ACHN (cell line): ENCODE data around the gene RIN1.

Experiments
- DNase-seq: peaks from one replicate; pipeline ENCODE4 v3.0.0-alpha.2; 2015
- in situ Hi-C: cut with HindIII; loops from 2 replicates; pipeline ENCODE4 v1.10.0; 2017; ENCODE audit warnings: low sequenced_read_pairs, low pct_ligation_motif_present, low pct_unique_long_range_greater_than_20kb

Gene RIN1

DNA sequence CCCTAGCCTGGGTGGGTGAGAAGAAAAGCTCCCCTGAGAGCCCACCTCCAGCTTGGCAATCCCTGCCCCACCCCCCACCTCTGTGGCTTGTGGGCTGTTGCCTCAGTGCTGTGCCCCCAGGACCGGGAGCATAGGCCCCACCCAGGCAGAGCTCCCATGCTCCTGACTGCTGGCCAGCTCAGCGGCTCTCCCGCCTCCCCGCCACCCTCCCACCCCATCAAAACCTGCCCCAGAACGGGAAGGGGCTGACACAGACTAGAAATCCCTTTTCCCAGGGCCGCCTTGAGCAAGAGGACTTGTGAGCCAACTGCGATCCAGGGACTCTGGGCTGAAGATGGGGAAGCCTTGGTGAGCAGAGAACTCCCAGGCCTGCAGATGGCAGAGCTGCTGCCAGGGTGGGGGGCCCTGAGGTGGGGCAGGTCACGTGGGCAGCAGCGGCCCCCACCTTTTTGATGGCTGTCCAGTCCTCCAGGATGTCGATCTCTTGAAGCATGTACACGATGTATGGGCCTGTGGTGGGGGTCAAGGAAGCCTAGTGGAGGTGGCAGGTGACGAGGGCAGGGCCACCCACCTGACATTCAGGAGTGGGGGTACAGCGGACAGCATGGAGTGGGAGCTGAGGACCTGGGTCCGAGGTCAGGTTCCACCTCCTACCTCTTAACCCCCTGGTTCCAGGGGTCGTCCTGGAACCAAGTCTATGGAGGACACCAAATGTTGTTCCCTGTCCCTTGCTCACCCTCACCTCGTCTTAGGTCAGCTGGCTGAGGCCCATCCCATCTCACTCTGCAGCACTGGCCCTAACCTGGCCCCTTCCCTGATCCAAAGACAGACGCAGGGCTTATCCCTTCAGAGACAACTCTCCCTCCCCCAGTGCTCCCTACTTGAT lies 2.3 kb upstream of the RIN1 start:
- in situ Hi-C loops: no loop called here
- no peak for DNase-seq

DNA sequence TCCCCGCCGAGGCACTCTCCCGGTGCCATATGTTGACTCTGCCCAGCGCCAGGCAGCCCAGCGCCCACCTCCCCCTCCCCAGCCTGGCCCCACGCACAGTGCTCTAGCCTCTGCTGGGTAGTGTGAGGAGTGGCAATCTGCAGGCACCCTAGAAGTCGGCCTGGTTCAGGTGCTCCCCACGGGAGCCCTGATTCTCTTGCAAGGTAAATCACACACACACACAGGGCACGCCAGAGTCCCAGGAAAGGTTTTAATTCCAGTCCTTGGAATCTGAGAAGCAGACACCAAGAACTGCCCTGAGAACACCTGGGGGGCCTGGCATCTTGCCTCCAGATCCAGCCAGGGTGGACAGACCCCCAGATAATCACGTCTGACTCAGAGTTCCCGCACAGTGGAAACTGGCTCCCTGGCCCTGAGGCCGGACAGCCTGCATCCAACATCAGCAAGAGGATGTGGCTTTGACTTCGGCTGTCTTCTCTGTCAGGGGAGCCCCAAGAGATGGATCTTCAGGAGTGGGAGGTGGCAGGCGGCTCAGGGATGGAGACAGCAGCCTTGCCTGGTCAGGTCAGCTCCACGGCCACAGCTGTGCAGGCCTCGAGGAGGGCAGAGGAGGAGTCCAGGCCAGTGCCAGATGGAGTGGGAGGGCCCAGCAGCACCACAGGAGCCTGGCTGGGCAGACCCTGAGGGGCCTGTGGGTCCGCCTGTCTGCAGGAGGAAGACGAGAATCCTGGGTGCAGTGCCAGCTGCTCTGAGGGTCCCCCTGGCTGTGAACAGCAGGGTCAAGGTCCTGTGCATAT lies 1.1 kb upstream of the RIN1 start:
- in situ Hi-C loops: no loop called here
- no peak for DNase-seq

DNA sequence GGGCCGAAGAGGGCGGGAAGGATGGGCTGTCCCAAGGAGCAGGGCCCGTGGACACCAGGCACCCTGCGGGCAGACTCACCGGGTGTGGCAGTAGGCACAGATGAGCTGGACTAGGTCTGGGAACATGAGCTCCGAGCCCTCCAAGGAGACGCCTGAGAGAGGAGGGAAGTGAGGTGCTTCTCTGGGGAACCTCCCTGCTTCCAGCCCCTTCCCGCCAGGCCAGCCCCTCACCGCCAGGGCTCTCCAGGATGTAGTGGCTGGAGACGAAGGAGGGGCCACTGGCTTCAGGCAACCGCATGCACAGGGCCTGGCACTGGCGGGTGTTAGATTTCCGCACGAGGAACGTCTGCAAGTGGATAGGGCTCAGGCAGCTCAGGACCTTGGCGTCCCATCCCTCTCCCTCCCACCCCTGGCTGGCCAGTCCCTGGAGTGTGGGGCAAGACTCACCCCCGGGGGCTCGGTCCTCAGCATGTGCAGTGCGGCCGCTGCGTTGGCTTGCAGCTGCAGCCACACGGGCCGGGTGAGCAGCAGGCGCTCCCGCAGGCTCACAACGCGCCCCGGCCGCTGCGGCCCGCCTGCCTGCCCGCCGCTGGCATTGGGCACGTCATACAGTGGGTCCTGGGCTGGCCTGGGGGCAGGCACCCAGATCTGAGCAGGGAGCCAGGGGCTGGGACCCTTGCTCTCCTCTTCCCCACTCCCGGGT lies 552 bp downstream of the RIN1 start:
- in situ Hi-C loops: no loop called here
- DNase-seq: peak; percentile 57

DNA sequence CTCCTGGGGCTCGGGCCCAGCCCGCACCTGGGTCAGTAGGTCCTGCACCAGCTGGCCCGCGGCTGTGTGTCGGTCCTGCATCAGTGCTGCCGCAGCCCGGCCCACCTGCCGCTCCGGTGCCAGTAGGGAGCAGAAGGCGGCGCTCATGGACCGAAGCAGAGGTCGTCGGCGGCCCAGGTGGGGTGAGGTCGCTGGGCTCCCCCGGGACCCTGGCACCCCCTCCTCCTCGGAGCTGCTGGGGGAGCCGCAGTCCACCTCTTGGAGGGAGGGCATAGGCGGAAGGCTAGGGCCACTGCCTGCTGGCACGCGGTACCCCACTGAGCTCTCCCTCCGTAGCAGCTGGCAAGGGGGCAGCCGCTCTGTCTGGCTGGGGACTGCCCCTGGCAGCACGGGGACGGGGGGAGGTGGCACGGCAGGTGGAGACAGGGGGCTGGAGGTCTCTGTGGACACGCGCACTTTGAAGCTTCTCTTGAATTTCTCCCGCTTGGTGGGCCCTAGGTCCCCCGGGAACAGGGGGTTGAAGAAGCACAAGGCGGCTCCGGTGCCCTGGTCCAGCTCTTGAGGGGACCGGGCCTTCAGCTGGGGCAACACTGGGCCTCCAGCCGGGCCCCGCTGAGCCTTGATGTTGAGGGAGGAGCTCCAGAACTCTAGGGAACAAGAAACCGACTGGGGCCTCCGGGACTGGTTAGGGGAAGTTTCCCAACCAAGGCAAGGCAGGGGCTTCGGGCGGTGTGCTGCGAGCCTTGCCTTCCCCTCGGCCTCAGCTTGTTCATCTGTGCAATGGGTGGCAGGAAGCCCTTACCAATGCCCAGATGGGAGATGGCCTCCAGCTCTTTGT lies 1.4 kb downstream of the RIN1 start:
- in situ Hi-C loops: no loop called here
- no peak for DNase-seq

DNA sequence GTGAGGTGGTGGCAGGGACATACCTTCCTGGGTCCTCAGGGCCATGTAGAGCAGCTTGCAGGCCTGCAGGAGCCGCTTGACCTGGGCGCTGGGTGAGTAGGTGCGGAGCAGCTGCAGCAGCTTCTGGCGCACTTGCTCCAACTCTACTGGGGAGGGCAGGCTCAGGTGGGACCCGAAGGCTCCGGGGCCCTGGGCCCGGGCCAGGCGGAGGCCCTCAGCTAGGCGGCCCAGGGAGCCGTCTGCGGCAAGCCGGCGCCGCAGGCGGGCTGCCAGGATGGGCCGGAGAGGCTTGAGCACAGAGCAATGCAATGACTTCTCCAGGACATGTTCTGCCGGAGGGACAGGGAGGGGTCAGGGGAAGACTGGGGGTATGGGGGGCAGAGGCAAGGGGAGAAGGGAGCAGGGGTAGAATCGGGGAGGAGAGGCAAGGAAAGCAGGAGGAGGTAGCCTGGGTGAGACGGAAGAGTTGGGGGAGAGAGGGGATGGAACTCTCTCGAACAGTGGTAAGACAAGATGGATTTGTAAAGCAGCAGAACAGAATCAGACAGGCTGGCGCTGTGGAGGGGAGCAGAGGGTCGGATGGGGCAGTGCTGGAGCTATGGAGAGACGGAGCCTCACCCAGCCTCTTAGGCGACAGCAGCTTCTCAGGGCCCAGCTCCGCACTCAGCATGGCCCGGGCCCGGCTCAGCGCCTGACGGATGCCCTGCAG lies 2.2 kb downstream of the RIN1 start:
- DNase-seq: no peak
- in situ Hi-C loops: no loop called here

DNA sequence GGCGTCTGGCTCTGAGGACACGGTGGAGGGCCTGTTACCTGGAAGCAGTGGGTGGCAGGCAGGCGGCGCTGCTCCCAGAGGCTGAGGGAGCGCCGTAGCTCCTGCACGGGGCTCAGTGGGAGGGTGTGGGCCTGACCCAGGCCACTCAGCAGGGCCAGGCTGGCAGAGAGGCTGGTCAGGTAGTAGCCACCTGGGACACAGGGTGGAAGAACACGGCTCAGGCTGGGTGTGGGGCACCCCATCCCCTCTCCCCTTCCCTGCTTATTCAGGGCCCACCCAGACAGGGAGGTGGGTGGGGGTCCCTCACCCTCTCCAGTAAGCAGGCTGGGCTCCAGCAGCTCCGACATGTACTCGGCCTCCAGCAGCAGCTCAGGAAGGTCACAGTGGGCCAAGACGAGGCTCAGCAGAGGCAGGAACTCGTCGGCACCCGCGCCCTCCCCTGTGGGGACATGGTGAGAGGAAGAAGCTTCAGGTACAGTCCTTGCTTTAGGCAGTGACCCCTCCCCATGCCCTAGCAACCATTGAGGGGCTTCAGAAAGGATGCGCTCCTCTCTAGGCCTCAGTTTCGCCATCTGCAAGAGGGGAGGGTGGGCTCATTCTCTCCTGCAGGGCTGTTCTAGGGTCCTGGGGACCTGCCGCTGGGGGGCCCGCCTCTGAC lies 2.9 kb downstream of the RIN1 start:
- in situ Hi-C loops: no loop called here

DNA sequence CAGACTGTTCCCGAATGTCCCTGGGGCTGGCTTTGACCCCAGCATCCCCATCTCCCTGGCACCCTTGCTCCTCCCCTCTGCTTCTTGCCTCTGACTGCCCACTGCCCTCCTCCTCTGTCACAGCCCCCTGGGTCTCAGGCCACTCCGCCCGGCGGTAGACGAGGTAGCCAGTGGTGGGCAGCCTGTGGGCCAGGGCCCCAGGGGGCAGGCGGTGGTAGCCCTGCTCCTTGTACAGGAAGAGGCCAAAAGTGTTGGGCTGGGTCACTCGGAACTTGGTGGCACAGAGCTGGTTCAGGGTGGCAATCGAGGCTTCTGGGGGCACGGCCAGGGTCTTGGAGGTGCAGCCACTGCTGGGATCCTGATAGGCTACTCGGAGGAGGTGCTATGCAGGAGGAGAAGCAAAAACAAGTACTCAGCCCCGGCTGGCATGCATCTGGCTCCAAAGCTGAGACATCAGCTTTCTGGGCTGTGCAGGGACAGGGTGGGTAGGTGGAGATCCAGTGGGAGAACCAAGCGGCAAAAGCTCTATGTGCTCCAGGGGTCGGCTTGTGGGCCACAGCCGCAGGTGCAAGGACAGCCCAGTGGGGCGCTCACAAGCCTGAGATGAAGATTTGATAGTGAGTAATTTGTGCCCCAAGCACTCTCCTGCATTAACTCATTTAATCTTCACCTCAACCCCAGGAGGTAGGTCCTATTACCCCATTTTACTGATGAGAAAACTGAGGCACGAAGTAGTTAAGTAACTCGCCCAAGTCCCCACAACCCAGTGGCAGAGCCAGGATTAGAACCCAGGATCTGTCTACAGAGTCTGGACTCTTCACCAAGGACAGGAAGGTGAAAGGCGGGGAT lies 3.6 kb downstream of the RIN1 start:
- DNase-seq: no peak
- in situ Hi-C loops: no loop called here

More for the DNA sequence above, 2.9 kb downstream of the RIN1 start:
- no peak for DNase-seq

DNA sequence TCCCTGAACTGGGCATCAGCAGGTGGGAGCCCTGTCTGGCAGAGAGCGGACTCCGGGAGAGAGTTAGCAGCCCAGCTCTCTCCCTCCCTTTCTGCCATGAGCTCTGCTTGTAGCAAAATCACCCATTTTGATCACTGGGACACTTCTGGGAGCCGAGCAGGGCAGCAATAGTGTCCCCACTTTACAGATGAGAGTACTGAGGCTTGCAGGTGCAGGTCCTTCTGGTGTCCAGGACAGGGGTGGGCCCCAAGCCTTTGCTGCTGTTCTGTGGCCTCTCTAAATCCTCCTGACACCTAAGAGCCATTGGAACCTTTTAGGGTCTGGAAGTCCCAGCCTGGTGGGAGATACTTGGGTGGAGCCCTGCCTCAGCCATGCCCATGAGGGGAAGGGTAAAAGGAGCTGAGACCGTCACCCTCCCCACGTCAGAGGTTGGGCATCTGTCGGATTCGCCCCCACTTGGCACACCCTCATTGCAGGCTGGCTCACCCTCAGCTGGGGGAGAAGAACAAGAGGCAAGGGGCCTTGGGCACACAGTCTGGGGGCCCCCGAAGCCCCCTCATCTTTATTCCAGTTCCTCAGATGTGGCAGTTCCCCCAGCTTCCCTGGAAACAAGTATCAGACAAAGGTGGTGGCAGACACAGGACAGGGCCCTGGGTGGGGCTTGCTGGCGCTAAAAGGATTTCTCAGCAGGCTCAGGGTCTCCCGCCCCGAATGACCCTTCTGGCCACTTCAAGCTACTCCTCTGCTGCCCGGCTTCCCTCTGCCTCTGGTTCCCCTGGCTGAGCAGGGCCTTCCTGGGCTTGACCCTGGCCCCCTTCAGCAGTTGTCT lies 4.5 kb downstream of the RIN1 start:
- no peak for DNase-seq
- in situ Hi-C loops: no loop called here

DNA sequence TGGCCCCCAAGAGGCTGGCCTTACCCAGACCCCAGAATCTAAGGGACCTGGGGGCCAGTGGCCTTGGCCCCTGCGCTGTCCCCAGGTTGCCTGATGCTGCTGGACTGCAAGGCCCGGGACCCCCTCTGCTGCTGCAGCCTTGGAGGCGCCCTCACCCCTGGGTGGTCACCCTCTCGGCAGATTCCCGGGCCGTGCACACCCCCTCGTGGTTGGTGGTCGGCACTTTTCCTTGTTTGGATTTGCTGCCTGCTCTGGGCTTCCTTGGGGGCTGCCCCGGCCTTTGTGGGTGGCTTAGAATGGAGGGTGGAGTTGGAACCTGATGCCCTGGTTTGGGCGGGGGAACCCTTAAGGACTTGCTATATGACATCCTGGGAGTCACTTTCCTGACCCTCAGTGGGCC lies 5.3 kb downstream of the RIN1 start:
- in situ Hi-C loops: no loop called here
- no peak for DNase-seq

DNA sequence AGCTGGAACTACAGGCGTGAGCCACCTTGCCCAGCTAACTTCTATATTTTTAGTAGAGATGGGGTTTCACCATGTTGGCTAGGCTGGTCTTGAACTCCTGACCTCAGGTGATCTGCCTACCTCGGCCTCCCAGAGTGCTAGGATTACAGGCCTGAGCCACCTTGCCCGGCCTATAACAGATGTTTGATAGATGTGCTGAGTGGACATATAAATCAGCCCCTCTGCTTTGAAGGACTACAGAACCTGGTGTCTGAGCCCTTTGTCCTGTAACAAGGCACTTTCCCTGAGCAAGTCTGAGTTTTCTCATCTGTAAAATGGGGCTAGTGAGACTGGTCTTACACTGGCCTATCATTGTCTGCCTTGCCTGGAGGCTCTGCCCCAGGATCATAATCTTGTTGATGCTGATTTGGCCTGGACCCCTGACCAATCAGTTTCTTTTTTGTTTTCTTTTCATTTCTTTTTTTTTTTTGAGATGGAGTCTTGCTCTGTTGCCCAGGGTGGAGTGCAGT lies 7.0 kb downstream of the RIN1 start:
- DNase-seq: no peak
- in situ Hi-C loops: no loop called here

DNA sequence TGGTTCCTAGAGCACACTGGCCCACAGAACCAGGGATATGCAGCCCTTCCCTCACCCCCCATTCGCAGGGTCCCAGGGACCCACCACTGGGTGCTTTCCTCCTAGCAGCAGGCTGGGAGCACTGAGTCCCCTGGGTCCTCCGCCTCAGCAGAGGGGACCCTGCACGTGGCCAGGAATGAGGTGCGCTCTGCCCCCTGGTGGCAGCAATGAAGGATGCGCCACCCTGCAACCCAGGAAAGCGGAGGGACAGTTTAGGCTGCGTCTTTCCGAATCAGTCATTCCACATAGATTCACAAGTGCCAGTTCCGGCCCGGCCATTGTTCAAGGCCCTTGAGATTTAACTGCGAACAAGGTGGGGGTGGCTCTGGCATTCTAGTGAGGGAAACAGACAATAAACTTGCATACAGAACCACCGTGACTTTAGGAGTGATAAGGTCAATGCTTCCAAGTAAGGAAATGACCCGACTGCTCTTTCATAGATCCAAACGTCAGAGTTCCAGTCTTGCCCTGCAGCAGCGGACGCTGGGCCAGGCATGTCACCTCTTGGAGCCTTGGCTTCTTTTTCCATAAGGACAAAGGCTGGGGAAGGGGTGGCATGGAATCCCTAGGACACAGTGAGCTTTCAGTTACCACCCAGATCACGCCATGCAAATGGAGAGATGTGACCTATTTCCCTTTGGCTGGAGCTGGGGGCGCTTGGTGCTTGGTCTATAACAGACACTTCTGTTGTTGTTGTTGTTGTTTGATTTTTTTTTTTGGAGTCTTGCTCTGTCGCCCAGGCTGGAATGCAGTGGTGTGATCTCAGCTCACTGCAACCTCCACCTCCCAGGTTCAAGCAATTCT lies 7.7 kb downstream of the RIN1 start:
- peak; percentile 69 for DNase-seq
- in situ Hi-C loops: no loop called here

DNA sequence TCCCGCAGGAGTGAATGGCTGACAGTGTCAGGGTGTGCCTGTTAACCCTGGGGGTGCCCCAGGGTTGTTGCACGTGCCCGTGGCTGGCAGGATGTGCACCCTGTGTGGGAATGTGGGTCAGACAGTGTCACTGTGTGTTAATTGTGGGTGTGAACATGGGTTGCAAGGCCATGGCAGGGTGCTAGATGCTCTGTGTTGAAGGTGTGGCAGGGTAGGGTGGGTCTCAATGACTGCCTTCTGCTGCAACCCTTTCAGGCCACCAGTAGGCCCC lies 8.3 kb downstream of the RIN1 start:
- no peak for DNase-seq
- in situ Hi-C loops: no loop called here

DNA sequence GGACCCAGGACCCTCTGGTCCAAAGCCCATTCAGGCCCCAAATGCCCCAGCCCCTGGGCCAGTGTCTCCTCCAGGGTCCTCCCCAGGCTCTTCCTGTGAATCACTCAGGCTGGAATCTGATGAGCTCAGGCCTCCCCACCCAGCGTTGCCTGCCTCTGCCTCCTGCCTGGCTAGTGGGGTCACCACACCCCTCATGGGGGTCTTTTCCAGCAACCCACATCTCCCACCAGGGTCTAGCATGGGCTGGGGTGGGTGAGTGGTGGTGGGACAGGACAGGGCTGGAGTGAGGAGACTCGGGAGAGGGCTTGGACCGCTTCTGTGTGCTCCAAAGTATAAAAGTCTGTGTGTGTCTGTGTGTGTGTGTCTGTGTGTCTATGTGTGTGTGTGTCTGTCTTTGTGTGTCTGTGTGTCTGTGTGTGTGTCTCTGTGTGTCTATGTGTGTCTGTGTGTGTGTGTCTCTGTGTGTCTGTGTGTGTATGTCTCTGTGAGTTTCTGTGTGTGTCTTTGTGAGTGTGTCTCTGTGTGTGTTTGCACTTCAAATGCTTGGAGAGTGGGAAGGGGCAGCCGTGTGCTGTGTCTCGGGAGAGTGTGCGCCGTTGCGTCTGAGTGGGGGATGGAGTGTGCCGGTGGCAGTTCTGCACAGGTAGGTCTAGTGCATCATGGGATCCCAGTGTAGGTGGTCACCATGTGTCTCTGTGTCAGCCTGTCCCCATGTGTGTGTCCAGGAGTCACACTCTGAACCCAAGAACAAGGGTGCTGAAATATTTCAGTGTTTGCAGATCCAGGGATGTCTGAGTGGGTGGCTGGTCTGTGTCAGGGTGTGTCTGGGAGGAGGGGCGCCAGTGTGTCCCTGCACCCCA lies 8.8 kb downstream of the RIN1 start:
- peak; percentile 46 for DNase-seq

More for the DNA sequence above, 8.8 kb downstream of the RIN1 start:
- in situ Hi-C loops: no loop called here
